IMR-90 (cell line): ENCODE data around the gene ATIC. TPM values are rescaled to one million over a fixed set of nuclear protein-coding genes. Genes with fewer than 3 reads are reported as not detected.

Source experiments
- ATAC-seq: fragments of 200-7000 bp; cut with Tn5 transposase; 2 replicates; pipeline ENCODE4 v1.9.1; 2020; ENCODE audit warnings: low read depth, mild to moderate bottlenecking, moderate library complexity
- BruUV-seq: library from RNA; stranded (reverse); fragments of 400-500 nt; replicated peaks from 2 replicates; lab custom pipeline; 2021; lab: Mats Ljungman, UMichigan
- CTCF ChIA-PET: fragments of 300-600 bp; formaldehyde crosslinking; extraction: SDS; loops from one replicate; lab custom pipeline; 2021; ENCODE audit warnings: antibody characterized with exemption; lab: Yijun Ruan, JAX
- POLR2A ChIA-PET: fragments of 300-600 bp; sonication (Branson Sonifier 250); formaldehyde crosslinking; loops from one replicate; lab custom pipeline; 2022; ENCODE audit warnings: antibody characterized with exemption; ENCODE audit not compliant: unreplicated experiment; lab: Charles Lee
- DNase-seq: peaks from one replicate; pipeline ENCODE4 v3.0.0; 2013
- H2AFZ ChIP-seq: replicated peaks from 2 replicates; pipeline ENCODE3; 2013; ENCODE audit warnings: low read length, mild to moderate bottlenecking; ENCODE audit not compliant: poor library complexity
- H2AK5ac ChIP-seq: 2 replicates; pipeline ENCODE4 v1.6.1; 2013; ENCODE audit warnings: low read depth, low read length, inconsistent platforms
- H2AK9ac ChIP-seq: replicated peaks from 2 replicates; pipeline ENCODE3; 2013; ENCODE audit warnings: mild to moderate bottlenecking, low read depth, low read length, moderate library complexity; ENCODE audit not compliant: poor library complexity
- H2BK120ac ChIP-seq: 2 replicates; pipeline ENCODE4 v1.6.1; 2013; ENCODE audit warnings: low read depth, low read length, inconsistent platforms
- H2BK15ac ChIP-seq: 3 replicates; pipeline ENCODE4 v1.6.1; 2013; ENCODE audit warnings: low read depth, low read length, inconsistent platforms
- H2BK20ac ChIP-seq: 2 replicates; pipeline ENCODE4 v1.6.1; 2013; ENCODE audit warnings: low read depth, mild to moderate bottlenecking, inconsistent platforms, low read length, moderate library complexity
- H2BK5ac ChIP-seq: 2 replicates; pipeline ENCODE4 v1.6.1; 2013; ENCODE audit warnings: mild to moderate bottlenecking, low read depth, low read length, inconsistent platforms; ENCODE audit not compliant: poor library complexity, severe bottlenecking
- H3K14ac ChIP-seq: replicated peaks from 2 replicates; pipeline ENCODE4 v1.6.1; 2013; ENCODE audit warnings: low read depth, low read length, inconsistent platforms
- H3K18ac ChIP-seq: 2 replicates; pipeline ENCODE4 v1.6.1; 2013; ENCODE audit warnings: low read depth, low read length, control low read depth
- H3K23ac ChIP-seq: 2 replicates; pipeline ENCODE4 v1.6.1; 2013; ENCODE audit warnings: low read depth, low read length, inconsistent platforms
- H3K27ac ChIP-seq: 2 replicates; pipeline ENCODE4 v1.5.1; 2013; ENCODE audit warnings: mild to moderate bottlenecking, control low read depth, low read length; ENCODE audit not compliant: insufficient read depth
- H3K27me3 ChIP-seq: 2 replicates; pipeline ENCODE4 v1.6.1; 2013; ENCODE audit warnings: low read length; ENCODE audit not compliant: control insufficient read depth, insufficient read depth
- H3K36me3 ChIP-seq: 2 replicates; pipeline ENCODE4 v1.6.1; 2013; ENCODE audit warnings: low read length, mixed read lengths; ENCODE audit not compliant: control insufficient read depth, insufficient read depth
- H3K4ac ChIP-seq: 2 replicates; pipeline ENCODE4 v1.6.1; 2013; ENCODE audit warnings: low read depth, low read length, inconsistent platforms
- H3K4me1 ChIP-seq: 2 replicates; pipeline ENCODE4 v1.6.1; 2013; ENCODE audit warnings: low read length, mixed read lengths; ENCODE audit not compliant: control insufficient read depth, insufficient read depth
- H3K4me2 ChIP-seq: 2 replicates; pipeline ENCODE4 v1.6.1; 2013; ENCODE audit warnings: low read depth, mild to moderate bottlenecking, control low read depth, low read length, moderate library complexity
- H3K4me3 ChIP-seq: 2 replicates; pipeline ENCODE4 v1.5.1; 2013; ENCODE audit warnings: low read depth, mild to moderate bottlenecking, control low read depth, low read length, moderate library complexity; ENCODE audit not compliant: insufficient read depth
- H3K56ac ChIP-seq: 2 replicates; pipeline ENCODE4 v1.6.1; 2013; ENCODE audit warnings: low read length, inconsistent platforms; ENCODE audit not compliant: insufficient read depth; ENCODE audit errors: extremely low read depth
- H3K79me1 ChIP-seq, 2 experiments: 2 replicates each; pipeline ENCODE4 v1.6.1; 2013; ENCODE audit warnings: low read length in 2 of 2, inconsistent platforms in 1 of 2, low read depth in 1 of 2
- H3K9ac ChIP-seq: 2 replicates; pipeline ENCODE4 v1.6.1; 2013; ENCODE audit warnings: low read depth, low read length, control low read depth
- H3K9me1 ChIP-seq: 2 replicates; pipeline ENCODE4 v1.6.1; 2013; ENCODE audit warnings: low read length, inconsistent platforms; ENCODE audit not compliant: insufficient read depth
- H3K9me3 ChIP-seq: 2 replicates; pipeline ENCODE4 v1.6.1; 2013; ENCODE audit warnings: low read length; ENCODE audit not compliant: control insufficient read depth, insufficient read depth
- H4K20me1 ChIP-seq: 2 replicates; pipeline ENCODE4 v1.6.1; 2013; ENCODE audit warnings: low read length, inconsistent platforms; ENCODE audit not compliant: insufficient read depth
- H4K5ac ChIP-seq: 2 replicates; pipeline ENCODE4 v1.6.1; 2013; ENCODE audit warnings: mild to moderate bottlenecking, low read depth, low read length, control low read depth
- H4K8ac ChIP-seq, 2 experiments: 2 replicates each; pipeline ENCODE4 v1.6.1; 2013; ENCODE audit warnings: low read depth in 2 of 2, low read length in 2 of 2, control low read depth in 1 of 2, inconsistent platforms in 1 of 2
- H4K91ac ChIP-seq: 2 replicates; pipeline ENCODE4 v1.6.1; 2013; ENCODE audit warnings: low read depth, low read length, inconsistent platforms; ENCODE audit not compliant: insufficient read depth
- BHLHE40 ChIP-seq: fragments of 150-350 bp; IDR thresholded peaks from 2 replicates; pipeline ENCODE4 v1.6.1; 2016; ENCODE audit warnings: mild to moderate bottlenecking, low read depth, low read length
- CEBPB ChIP-seq: IDR thresholded peaks from 2 replicates; pipeline ENCODE4 v1.6.1; 2012; ENCODE audit warnings: low read depth, low read length, improper control_type of control experiment
- CHD1 ChIP-seq: IDR thresholded peaks from 2 replicates; pipeline ENCODE4 v1.6.1; 2012; ENCODE audit warnings: low read depth, low read length, improper control_type of control experiment
- CTCF ChIP-seq: conservative IDR thresholded peaks from 2 replicates; pipeline ENCODE4 v1.5.1; 2012; ENCODE audit warnings: mild to moderate bottlenecking, low read depth, low read length, improper control_type of control experiment
- FOS ChIP-seq: fragments of 150-350 bp; IDR thresholded peaks from 2 replicates; pipeline ENCODE4 v1.6.1; 2016; ENCODE audit warnings: low read depth, low read length
- MAFK ChIP-seq: IDR thresholded peaks from 2 replicates; pipeline ENCODE4 v1.6.1; 2012; ENCODE audit warnings: low read depth, low read length, improper control_type of control experiment
- MAZ ChIP-seq: IDR thresholded peaks from 2 replicates; pipeline ENCODE4 v1.6.1; 2012; ENCODE audit warnings: low read depth, mild to moderate bottlenecking, low read length, improper control_type of control experiment, moderate library complexity, borderline replicate concordance
- MXI1 ChIP-seq: IDR thresholded peaks from 2 replicates; pipeline ENCODE4 v1.6.1; 2012; ENCODE audit warnings: low read depth, mild to moderate bottlenecking, low read length, moderate library complexity, borderline replicate concordance
- NFE2L2 ChIP-seq: fragments of 150-350 bp; IDR thresholded peaks from 2 replicates; pipeline ENCODE4 v1.6.1; 2016; ENCODE audit warnings: low read depth, mild to moderate bottlenecking, low read length
- POLR2A ChIP-seq: IDR thresholded peaks from 2 replicates; pipeline ENCODE4 v1.6.1; 2012; ENCODE audit warnings: mild to moderate bottlenecking, low read depth, low read length
- RAD21 ChIP-seq: IDR thresholded peaks from 2 replicates; pipeline ENCODE4 v1.6.1; 2012; ENCODE audit warnings: low read length, improper control_type of control experiment
- RCOR1 ChIP-seq: IDR thresholded peaks from 2 replicates; pipeline ENCODE4 v1.6.1; 2012; ENCODE audit warnings: mild to moderate bottlenecking, low read length, improper control_type of control experiment; ENCODE audit not compliant: insufficient replicate concordance
- RFX5 ChIP-seq: IDR thresholded peaks from 2 replicates; pipeline ENCODE4 v1.8.0; 2012; ENCODE audit warnings: low read depth, mild to moderate bottlenecking, low read length, moderate library complexity
- SMC3 ChIP-seq: fragments of 150-350 bp; IDR thresholded peaks from 2 replicates; pipeline ENCODE4 v1.6.1; 2016; ENCODE audit warnings: low read depth, mild to moderate bottlenecking, antibody characterized with exemption, low read length, moderate library complexity
- WGBS, 2 experiments: methylation state at CpG; one replicate each; pipeline versions ENCODE4 v1.1.5 to v1.1.7; 2013; ENCODE audit warnings: missing lambda C conversion rate in 2 of 2; ENCODE audit not compliant: insufficient read length in 1 of 2; ENCODE audit errors: extremely low coverage in 2 of 2; 5-methylcytosine and 5-hydroxymethylcytosine counted together
- dilution Hi-C: fragments of 300-500 bp; cut with HindIII; formaldehyde crosslinking; loops from one replicate; pipeline ENCODE4 v1.14.3; 2018; ENCODE audit warnings: low sequenced_read_pairs; ENCODE audit not compliant: unreplicated experiment
- in situ Hi-C: fragments of 300-500 bp; cut with MboI; formaldehyde crosslinking; loops from 3 replicates; pipeline ENCODE4 v1.14.3; 2019; ENCODE audit warnings: low sequenced_read_pairs, inconsistent platforms, mixed read lengths
- intact Hi-C: fragments of 100-400 bp; cut with micrococcal nuclease; formaldehyde crosslinking; loops from 2 replicates; pipeline ENCODE4 v1.10.0; 2022
- polyA plus RNA-seq, 3 experiments: library from polyadenylated mRNA; depleted of rRNA; stranded (reverse); fragments of >200 nt; gene quantifications; 2 replicates each; pipeline ENCODE4 v1.2.3, GENCODE V29; 2012; ENCODE audit warnings: low replicate concordance in 1 of 3
- total RNA-seq: library from RNA; depleted of rRNA; stranded (reverse); fragments of >200 nt; gene quantifications from 2 replicates; pipeline ENCODE4 v1.2.3, GENCODE V29; 2012
- TF ChIP-seq, protein P1 (sequence below): fragments of 150-350 bp; IDR thresholded peaks from 2 replicates; pipeline ENCODE4 v1.6.1; 2016; ENCODE audit warnings: low read depth, mild to moderate bottlenecking, low read length, moderate library complexity, borderline replicate concordance
- TF ChIP-seq, protein P2 (sequence below): fragments of 150-350 bp; IDR thresholded peaks from 2 replicates; pipeline ENCODE4 v1.6.1; 2017; ENCODE audit warnings: mild to moderate bottlenecking, antibody characterized with exemption, low read length, low read depth

Gene ATIC
- total and polyA plus RNA-seq, 2 of the 4 experiments (the other 2 are of a cell fraction) = 30.5 to 101 TPM

DNA sequence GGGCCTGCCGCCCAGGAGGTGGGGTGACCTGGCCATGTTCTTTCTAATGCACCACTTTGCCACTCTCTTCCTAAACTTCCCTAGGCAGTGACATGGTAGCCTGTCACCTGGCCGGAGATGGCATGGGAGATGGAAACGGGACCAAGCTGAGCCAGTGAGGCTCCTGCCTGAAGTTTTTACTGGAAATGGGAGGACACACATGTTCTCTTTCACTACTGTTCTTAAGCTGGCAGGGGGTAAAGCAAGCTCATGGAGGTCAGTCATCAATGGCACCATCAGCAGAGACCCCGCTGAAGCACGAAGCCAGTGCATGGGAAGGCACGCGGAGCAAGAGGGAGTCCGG is 50.7 kb downstream of the ATIC start:
- no TSS peak for BruUV-seq
- H3K4me2 ChIP-seq = no peak overlapping the region
- DNase-seq = peak; percentile 15
- H4K91ac ChIP-seq = no peak overlapping the region
- H3K18ac ChIP-seq = no peak overlapping the region
- H3K9me1 ChIP-seq = peaks cover 2% of the 10 kb centered on the region; the same call in 1 of the 2 replicates
- H2BK5ac ChIP-seq = no peak overlapping the region
- no peak overlapping the region for H3K9ac ChIP-seq
- WGBS, 2 experiments = no CpG with 5 or more reads among the region's 8 CpGs
- TF ChIP-seq BHLHE40 (no peak), CTCF (no peak), MAZ (no peak), CHD1 (no peak), RCOR1 (no peak), RFX5 (no peak), CEBPB (no peak), MAFK (no peak), MXI1 (no peak), NFE2L2 (no peak), FOS (no peak), POLR2A (no peak), SMC3 (no peak), RAD21 (no peak)
- TF ChIP-seq, protein P1, sequence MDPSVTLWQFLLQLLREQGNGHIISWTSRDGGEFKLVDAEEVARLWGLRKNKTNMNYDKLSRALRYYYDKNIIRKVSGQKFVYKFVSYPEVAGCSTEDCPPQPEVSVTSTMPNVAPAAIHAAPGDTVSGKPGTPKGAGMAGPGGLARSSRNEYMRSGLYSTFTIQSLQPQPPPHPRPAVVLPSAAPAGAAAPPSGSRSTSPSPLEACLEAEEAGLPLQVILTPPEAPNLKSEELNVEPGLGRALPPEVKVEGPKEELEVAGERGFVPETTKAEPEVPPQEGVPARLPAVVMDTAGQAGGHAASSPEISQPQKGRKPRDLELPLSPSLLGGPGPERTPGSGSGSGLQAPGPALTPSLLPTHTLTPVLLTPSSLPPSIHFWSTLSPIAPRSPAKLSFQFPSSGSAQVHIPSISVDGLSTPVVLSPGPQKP = no peak
- TF ChIP-seq, protein P2, sequence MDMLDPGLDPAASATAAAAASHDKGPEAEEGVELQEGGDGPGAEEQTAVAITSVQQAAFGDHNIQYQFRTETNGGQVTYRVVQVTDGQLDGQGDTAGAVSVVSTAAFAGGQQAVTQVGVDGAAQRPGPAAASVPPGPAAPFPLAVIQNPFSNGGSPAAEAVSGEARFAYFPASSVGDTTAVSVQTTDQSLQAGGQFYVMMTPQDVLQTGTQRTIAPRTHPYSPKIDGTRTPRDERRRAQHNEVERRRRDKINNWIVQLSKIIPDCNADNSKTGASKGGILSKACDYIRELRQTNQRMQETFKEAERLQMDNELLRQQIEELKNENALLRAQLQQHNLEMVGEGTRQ = no peak
- H3K23ac ChIP-seq = no peak overlapping the region
- POLR2A ChIA-PET = no interaction called here
- 0 out of 4 replicates have a peak overlapping the region, but pooled peaks of 1 of the 2 experiments have one; percentile 19 for H4K8ac ChIP-seq
- ATAC-seq = no peak
- peaks cover 8 to 19% of the 10 kb centered on the region in 2 experiments; a peak in 3 of 4 replicates for H3K79me1 ChIP-seq
- dilution Hi-C loops = no loop called here
- peaks cover 23% of the 10 kb centered on the region for H4K20me1 ChIP-seq
- no peaks in the 10 kb centered on the region for H3K9me3 ChIP-seq
- no peak overlapping the region for H2BK20ac ChIP-seq
- no peak overlapping the region for H3K4me3 ChIP-seq
- H3K4ac ChIP-seq = no peak overlapping the region
- no peak overlapping the region for H3K14ac ChIP-seq
- no peak overlapping the region for H3K27ac ChIP-seq
- no peak overlapping the region for H3K56ac ChIP-seq
- H3K27me3 ChIP-seq = no peaks in the 10 kb centered on the region
- in situ Hi-C loops = no loop called here
- no peak overlapping the region for H2BK15ac ChIP-seq
- no peak overlapping the region for H4K5ac ChIP-seq
- no peak overlapping the region for H2AK5ac ChIP-seq
- CTCF ChIA-PET = no interaction called here
- no peak overlapping the region for H2BK120ac ChIP-seq
- intact Hi-C loops = no loop called here
- peaks cover 60% of the 10 kb centered on the region for H3K36me3 ChIP-seq
- H3K4me1 ChIP-seq = 0 out of 2 replicates have a peak, but pooled peaks cover 1% of the 10 kb centered on the region
- no peak overlapping the region for H2AFZ ChIP-seq
- H2AK9ac ChIP-seq = peak overlapping the region; percentile 71
